Endothelial cell of umbilical vein (primary cell): ENCODE measurements around the gene RBM18.

Source experiments
- EZH2 ChIP-seq: IDR thresholded peaks from 2 replicates; pipeline ENCODE4 v1.6.1; 2012; ENCODE audit warnings: borderline replicate concordance, low read depth, mild to moderate bottlenecking, moderate library complexity, low read length, inconsistent platforms; ENCODE audit not compliant: severe bottlenecking
- FOS ChIP-seq: IDR thresholded peaks from 2 replicates; pipeline ENCODE4 v1.6.1; 2011; ENCODE audit warnings: mild to moderate bottlenecking, low read length, moderate library complexity, borderline replicate concordance; ENCODE audit not compliant: insufficient read depth
- GATA2 ChIP-seq: IDR thresholded peaks from 2 replicates; pipeline ENCODE4 v1.7.0; 2011; ENCODE audit warnings: low read depth, mild to moderate bottlenecking, moderate library complexity, mixed read lengths, low read length; ENCODE audit not compliant: insufficient read length, insufficient read depth
- MAX ChIP-seq: IDR thresholded peaks from 2 replicates; pipeline ENCODE4 v1.6.1; 2011; ENCODE audit not compliant: insufficient read depth, insufficient read length
- POLR2A ChIP-seq: IDR thresholded peaks from 2 replicates; pipeline ENCODE4 v1.6.1; 2012; ENCODE audit warnings: low read depth, mild to moderate bottlenecking, control low read depth, low read length
- TF ChIP-seq, protein P1 (sequence below), 2 donors: IDR thresholded peaks; 1 replicate in 1 of 2; 2 replicates in 1 of 2; pipeline ENCODE4 v1.5.1; 2011; ENCODE audit warnings: low read length in 2 of 2, mild to moderate bottlenecking in 2 of 2, moderate library complexity in 2 of 2, control low read depth in 1 of 2, inconsistent platforms in 1 of 2, low read depth in 1 of 2; ENCODE audit not compliant: insufficient read depth in 1 of 2; ENCODE audit errors: extremely low read depth in 1 of 2

GRCh38 chr9:122218071-122218934 lies 46.3 kb downstream of the RBM18 start:
- TF ChIP-seq POLR2A (no peak), GATA2 (no peak), EZH2 (no peak), FOS (peak; percentile 52), MAX (no peak)
- TF ChIP-seq, protein P1, sequence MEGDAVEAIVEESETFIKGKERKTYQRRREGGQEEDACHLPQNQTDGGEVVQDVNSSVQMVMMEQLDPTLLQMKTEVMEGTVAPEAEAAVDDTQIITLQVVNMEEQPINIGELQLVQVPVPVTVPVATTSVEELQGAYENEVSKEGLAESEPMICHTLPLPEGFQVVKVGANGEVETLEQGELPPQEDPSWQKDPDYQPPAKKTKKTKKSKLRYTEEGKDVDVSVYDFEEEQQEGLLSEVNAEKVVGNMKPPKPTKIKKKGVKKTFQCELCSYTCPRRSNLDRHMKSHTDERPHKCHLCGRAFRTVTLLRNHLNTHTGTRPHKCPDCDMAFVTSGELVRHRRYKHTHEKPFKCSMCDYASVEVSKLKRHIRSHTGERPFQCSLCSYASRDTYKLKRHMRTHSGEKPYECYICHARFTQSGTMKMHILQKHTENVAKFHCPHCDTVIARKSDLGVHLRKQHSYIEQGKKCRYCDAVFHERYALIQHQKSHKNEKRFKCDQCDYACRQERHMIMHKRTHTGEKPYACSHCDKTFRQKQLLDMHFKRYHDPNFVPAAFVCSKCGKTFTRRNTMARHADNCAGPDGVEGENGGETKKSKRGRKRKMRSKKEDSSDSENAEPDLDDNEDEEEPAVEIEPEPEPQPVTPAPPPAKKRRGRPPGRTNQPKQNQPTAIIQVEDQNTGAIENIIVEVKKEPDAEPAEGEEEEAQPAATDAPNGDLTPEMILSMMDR (IDR thresholded peaks at IDR 0.05; ENCODE audit: extremely low read depth in 1 of 2, insufficient read depth in 1 of 2, low read depth in 1 of 2, low read length in 2 of 2): no peak
